ENCODE data around the gene ANO10.

Gene ANO10

GRCh38 chr3:43326891-43327581 lies 294.8 kb downstream of the ANO10 start:
- Histone ChIP-seq H3K23ac (ENCODE audit: low read depth, low read length, poor library complexity) (no peak overlapping the region), H2BK15ac (ENCODE audit: low read length) (no peak overlapping the region), H2BK5ac (ENCODE audit: low read length) (no peak overlapping the region), H3K9me3 (replicated peaks in 1 of 2; ENCODE audit: control insufficient read depth in 2 of 2, insufficient read depth in 1 of 2, low read depth in 1 of 2, low read length in 2 of 2) (no peaks in the 10 kb centered on the region), H3K4me2 (ENCODE audit: insufficient read depth, low read length, poor library complexity, severe bottlenecking) (no peak overlapping the region), H3K27me3 (ENCODE audit: control insufficient read depth in 3 of 3, insufficient read depth in 3 of 3, low read depth in 1 of 3, low read length in 3 of 3) (no peaks in the 10 kb centered on the region), H3K79me1 (ENCODE audit: low read depth, low read length) (peaks cover 1% of the 10 kb centered on the region), H3K4me1 (ENCODE audit: control insufficient read depth in 2 of 2, insufficient read depth in 1 of 2, low read depth in 1 of 2, low read length in 2 of 2) (peaks cover 2 to 12% of the 10 kb centered on the region in 2 donors), H2AK5ac (ENCODE audit: low read depth, low read length) (no peak overlapping the region), H2BK120ac (ENCODE audit: low read depth, low read length) (no peak overlapping the region), H3K9ac (ENCODE audit: low read depth, low read length, poor library complexity) (no peak overlapping the region), H3K4ac (ENCODE audit: low read length) (no peak overlapping the region), H2BK12ac (ENCODE audit: low read length) (no peak overlapping the region), H2AFZ (ENCODE audit: low read length) (no peak overlapping the region), H3K4me3 (ENCODE audit: low read length in 2 of 2) (no peak overlapping the region), H4K8ac (ENCODE audit: low read depth, low read length) (no peak overlapping the region), H3K27ac (replicated peaks; ENCODE audit: low read length) (no peak overlapping the region), H4K91ac (ENCODE audit: low read depth, low read length, poor library complexity) (no peak overlapping the region), H3K18ac (ENCODE audit: low read length) (no peak overlapping the region), H3K14ac (ENCODE audit: low read length) (no peak overlapping the region), H3K36me3 (replicated peaks in 1 of 2; ENCODE audit: control insufficient read depth in 2 of 2, insufficient read depth in 2 of 2, low read length in 2 of 2) (peaks cover 0 to 6% of the 10 kb centered on the region in 2 donors)
- WGBS, 2 donors (ENCODE audit: extremely low coverage in 2 of 2, insufficient read length in 2 of 2, insufficient replicate concordance in 1 of 2) = no CpG with 5 or more reads among the region's 3 CpGs
- DNase-seq (ENCODE audit: low spot score) = no peak

GRCh38 chr3:43323541-43323940 lies 298.3 kb downstream of the ANO10 start:
- Histone ChIP-seq H2BK120ac (ENCODE audit: low read depth, low read length) (no peak overlapping the region), H3K4ac (ENCODE audit: low read length) (no peak overlapping the region), H2BK12ac (ENCODE audit: low read length) (no peak overlapping the region), H3K4me2 (ENCODE audit: insufficient read depth, low read length, poor library complexity, severe bottlenecking) (no peak overlapping the region), H2AK5ac (ENCODE audit: low read depth, low read length) (no peak overlapping the region), H2BK15ac (ENCODE audit: low read length) (no peak overlapping the region), H3K18ac (ENCODE audit: low read length) (no peak overlapping the region), H3K27ac (replicated peaks; ENCODE audit: low read length) (no peak overlapping the region), H3K79me1 (ENCODE audit: low read depth, low read length) (no peaks in the 10 kb centered on the region), H3K9ac (ENCODE audit: low read depth, low read length, poor library complexity) (no peak overlapping the region), H3K23ac (ENCODE audit: low read depth, low read length, poor library complexity) (no peak overlapping the region), H2BK5ac (ENCODE audit: low read length) (no peak overlapping the region), H3K14ac (ENCODE audit: low read length) (no peak overlapping the region), H3K36me3 (replicated peaks in 1 of 2; ENCODE audit: control insufficient read depth in 2 of 2, insufficient read depth in 2 of 2, low read length in 2 of 2) (peaks cover 0 to 14% of the 10 kb centered on the region in 2 donors), H4K91ac (ENCODE audit: low read depth, low read length, poor library complexity) (no peak overlapping the region), H3K27me3 (ENCODE audit: control insufficient read depth in 3 of 3, insufficient read depth in 3 of 3, low read depth in 1 of 3, low read length in 3 of 3) (no peaks in the 10 kb centered on the region), H3K9me3 (replicated peaks in 1 of 2; ENCODE audit: control insufficient read depth in 2 of 2, insufficient read depth in 1 of 2, low read depth in 1 of 2, low read length in 2 of 2) (no peaks in the 10 kb centered on the region), H2AFZ (ENCODE audit: low read length) (no peak overlapping the region), H3K4me3 (ENCODE audit: low read length in 2 of 2) (no peak overlapping the region), H4K8ac (ENCODE audit: low read depth, low read length) (no peak overlapping the region), H3K4me1 (ENCODE audit: control insufficient read depth in 2 of 2, insufficient read depth in 1 of 2, low read depth in 1 of 2, low read length in 2 of 2) (peaks cover 2 to 5% of the 10 kb centered on the region in 2 donors)
- DNase-seq (ENCODE audit: low spot score) = no peak
- WGBS, 2 donors (ENCODE audit: extremely low coverage in 2 of 2, insufficient read length in 2 of 2, insufficient replicate concordance in 1 of 2) = no CpG with 5 or more reads among the region's 1 CpG

GRCh38 chr3:43320288-43320687 lies 301.5 kb downstream of the ANO10 start:
- Histone ChIP-seq H2BK12ac (ENCODE audit: low read length) (no peak overlapping the region), H3K4me2 (ENCODE audit: insufficient read depth, low read length, poor library complexity, severe bottlenecking) (no peak overlapping the region), H3K27me3 (ENCODE audit: control insufficient read depth in 3 of 3, insufficient read depth in 3 of 3, low read depth in 1 of 3, low read length in 3 of 3) (no peaks in the 10 kb centered on the region), H3K36me3 (replicated peaks in 1 of 2; ENCODE audit: control insufficient read depth in 2 of 2, insufficient read depth in 2 of 2, low read length in 2 of 2) (peaks cover 0 to 23% of the 10 kb centered on the region in 2 donors), H3K27ac (replicated peaks; ENCODE audit: low read length) (no peak overlapping the region), H3K4me3 (ENCODE audit: low read length in 2 of 2) (no peak overlapping the region), H3K23ac (ENCODE audit: low read depth, low read length, poor library complexity) (no peak overlapping the region), H3K18ac (ENCODE audit: low read length) (no peak overlapping the region), H2AK5ac (ENCODE audit: low read depth, low read length) (no peak overlapping the region), H2BK5ac (ENCODE audit: low read length) (no peak overlapping the region), H3K4me1 (ENCODE audit: control insufficient read depth in 2 of 2, insufficient read depth in 1 of 2, low read depth in 1 of 2, low read length in 2 of 2) (peaks cover 0 to 9% of the 10 kb centered on the region in 2 donors), H2AFZ (ENCODE audit: low read length) (no peak overlapping the region), H2BK15ac (ENCODE audit: low read length) (no peak overlapping the region), H3K9ac (ENCODE audit: low read depth, low read length, poor library complexity) (no peak overlapping the region), H3K79me1 (ENCODE audit: low read depth, low read length) (peaks cover 5% of the 10 kb centered on the region), H3K9me3 (replicated peaks in 1 of 2; ENCODE audit: control insufficient read depth in 2 of 2, insufficient read depth in 1 of 2, low read depth in 1 of 2, low read length in 2 of 2) (no peaks in the 10 kb centered on the region), H3K4ac (ENCODE audit: low read length) (no peak overlapping the region), H4K8ac (ENCODE audit: low read depth, low read length) (no peak overlapping the region), H2BK120ac (ENCODE audit: low read depth, low read length) (no peak overlapping the region), H4K91ac (ENCODE audit: low read depth, low read length, poor library complexity) (no peak overlapping the region), H3K14ac (ENCODE audit: low read length) (no peak overlapping the region)
- no peak for DNase-seq (ENCODE audit: low spot score)
- WGBS, 2 donors (ENCODE audit: extremely low coverage in 2 of 2, insufficient read length in 2 of 2, insufficient replicate concordance in 1 of 2) = no CpG with 5 or more reads among the region's 5 CpGs

GRCh38 chr3:43319794-43320193 lies 302.0 kb downstream of the ANO10 start:
- no peaks in the 10 kb centered on the region for H3K27me3 ChIP-seq (ENCODE audit: control insufficient read depth in 3 of 3, insufficient read depth in 3 of 3, low read depth in 1 of 3, low read length in 3 of 3)
- H3K9ac ChIP-seq (ENCODE audit: low read depth, low read length, poor library complexity) = no peak overlapping the region
- peaks cover 0 to 23% of the 10 kb centered on the region in 2 donors for H3K36me3 ChIP-seq (replicated peaks in 1 of 2; ENCODE audit: control insufficient read depth in 2 of 2, insufficient read depth in 2 of 2, low read length in 2 of 2)
- H2AFZ ChIP-seq (ENCODE audit: low read length) = no peak overlapping the region
- H3K4me2 ChIP-seq (ENCODE audit: insufficient read depth, low read length, poor library complexity, severe bottlenecking) = no peak overlapping the region
- no peak overlapping the region for H2BK12ac ChIP-seq (ENCODE audit: low read length)
- no peak overlapping the region for H2BK15ac ChIP-seq (ENCODE audit: low read length)
- no peaks in the 10 kb centered on the region for H3K9me3 ChIP-seq (replicated peaks in 1 of 2; ENCODE audit: control insufficient read depth in 2 of 2, insufficient read depth in 1 of 2, low read depth in 1 of 2, low read length in 2 of 2)
- no peak overlapping the region for H3K27ac ChIP-seq (replicated peaks; ENCODE audit: low read length)
- H4K8ac ChIP-seq (ENCODE audit: low read depth, low read length) = no peak overlapping the region
- H3K4ac ChIP-seq (ENCODE audit: low read length) = no peak overlapping the region
- no CpG with 5 or more reads among the region's 3 CpGs for WGBS, 2 donors (ENCODE audit: extremely low coverage in 2 of 2, insufficient read length in 2 of 2, insufficient replicate concordance in 1 of 2)
- H3K14ac ChIP-seq (ENCODE audit: low read length) = no peak overlapping the region
- no peak for DNase-seq (ENCODE audit: low spot score)
- H3K4me1 ChIP-seq (ENCODE audit: control insufficient read depth in 2 of 2, insufficient read depth in 1 of 2, low read depth in 1 of 2, low read length in 2 of 2) = peaks cover 0 to 9% of the 10 kb centered on the region in 2 donors
- H3K4me3 ChIP-seq (ENCODE audit: low read length in 2 of 2) = no peak overlapping the region
- no peak overlapping the region for H3K18ac ChIP-seq (ENCODE audit: low read length)
- no peak overlapping the region for H2AK5ac ChIP-seq (ENCODE audit: low read depth, low read length)
- peaks cover 5% of the 10 kb centered on the region for H3K79me1 ChIP-seq (ENCODE audit: low read depth, low read length)
- no peak overlapping the region for H4K91ac ChIP-seq (ENCODE audit: low read depth, low read length, poor library complexity)
- no peak overlapping the region for H2BK5ac ChIP-seq (ENCODE audit: low read length)
- no peak overlapping the region for H2BK120ac ChIP-seq (ENCODE audit: low read depth, low read length)
- no peak overlapping the region for H3K23ac ChIP-seq (ENCODE audit: low read depth, low read length, poor library complexity)
